ENCODE measurements around the gene CERKL. TPM values are rescaled to one million over a fixed set of nuclear protein-coding genes. Genes with fewer than 3 reads are reported as not detected.
A peak's percentile ranks its signal among the peaks of the same experiment; 100 is the strongest.
"Not testable (repeated sequence)": the region's sequence is repeated elsewhere in the genome, so short reads cannot be mapped to it uniquely, and the experiment has no call there.

Gene CERKL
- polyA plus RNA-seq: 13.0 TPM

- Mint-ChIP-seq H3K27ac (no peak within 1 kb of the TSS), H3K4me3 (peak within 1 kb of the TSS; percentile 72 to 93 (median 89)), H3K4me1 (peaks cover 7 to 14% (median 11%) of the 10 kb centered on the region in 3 donors), H3K36me3 (peaks cover 8% of the 10 kb centered on the region), H3K27me3 (peaks cover 29% of the 10 kb centered on the region), H3K9me3 (peaks cover 0 to 6% (median 0%) of the 10 kb centered on the region in 3 donors)
Observed at GRCh38 chr2:181656450-181657291, at the start of gene CERKL. CERKL (minus strand) TSS chr2:181657105; CDS start chr2:181657006, 99 bp downstream.

DNA sequence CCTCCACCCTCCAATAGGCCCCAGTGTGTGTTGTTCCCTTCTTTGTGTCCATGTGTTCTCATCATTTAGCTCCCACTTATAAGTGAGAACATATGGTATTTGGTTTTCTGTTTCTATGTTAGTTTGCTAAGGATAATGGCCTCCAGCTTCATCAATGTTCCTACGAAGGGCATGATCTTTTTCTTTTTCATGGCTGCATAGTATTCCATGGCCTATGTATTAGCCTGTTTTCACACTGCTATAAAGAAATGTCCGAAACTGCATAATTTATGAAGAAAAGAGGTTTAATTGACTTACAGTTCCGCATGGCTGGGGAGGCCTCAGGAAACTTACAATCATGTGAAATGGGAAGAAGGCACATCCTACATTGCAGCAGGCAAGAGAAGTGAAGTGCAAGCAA is 45.6 kb upstream of the CERKL start:
- H3K9me3 Mint-ChIP-seq, H3K4me3 Mint-ChIP-seq, H3K27ac Mint-ChIP-seq, H3K4me1 Mint-ChIP-seq, H3K27me3 Mint-ChIP-seq, H3K36me3 Mint-ChIP-seq: not testable (repeated sequence)

DNA sequence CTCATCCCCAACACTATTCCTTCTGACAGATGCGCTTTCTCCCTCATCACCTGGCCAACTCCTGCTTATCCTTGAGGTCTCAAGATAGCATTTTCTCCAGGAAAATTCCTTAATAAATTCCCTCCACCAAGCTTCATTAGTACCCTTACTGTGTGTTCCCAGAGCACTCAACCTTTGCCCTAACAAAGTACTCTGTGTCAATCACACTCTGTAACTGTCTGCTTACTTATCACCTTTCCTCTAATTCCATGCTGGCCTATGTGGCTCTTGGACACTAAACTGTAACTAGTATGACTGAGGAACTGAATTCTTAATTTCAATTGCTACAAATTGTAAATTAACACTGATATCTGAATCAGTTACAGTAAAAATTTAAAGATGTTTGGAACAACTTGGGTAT is 41.3 kb upstream of the CERKL start:
- Mint-ChIP-seq H3K27ac (no peak overlapping the region), H3K27me3 (peaks cover 5% of the 10 kb centered on the region), H3K4me1 (peaks cover 0 to 3% (median 3%) of the 10 kb centered on the region in 3 donors), H3K4me3 (no peak overlapping the region), H3K9me3 (peaks cover 1 to 9% (median 4%) of the 10 kb centered on the region in 3 donors), H3K36me3 (peaks cover 2% of the 10 kb centered on the region)

DNA sequence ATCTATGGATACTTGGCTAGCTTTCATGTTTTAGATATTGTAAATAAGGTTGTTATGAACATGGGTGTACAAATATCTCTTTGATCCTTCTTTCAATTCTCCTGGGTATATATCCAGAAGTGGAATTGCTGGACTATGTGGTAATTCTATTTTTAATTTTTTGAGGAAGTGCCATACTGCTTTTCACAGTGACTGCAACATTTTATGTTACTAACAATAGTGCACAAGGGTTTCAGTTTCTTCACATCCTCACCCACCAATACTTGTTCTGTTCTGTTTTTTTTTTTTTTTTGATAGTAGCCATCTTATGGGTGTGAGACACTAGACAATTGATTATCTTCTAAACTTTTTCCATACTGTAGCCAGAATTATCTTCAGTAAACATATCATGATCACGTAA is 40.7 kb upstream of the CERKL start:
- H3K4me3 Mint-ChIP-seq: no peak overlapping the region
- peaks cover 0 to 3% (median 3%) of the 10 kb centered on the region in 3 donors for H3K4me1 Mint-ChIP-seq
- H3K9me3 Mint-ChIP-seq: peaks cover 0 to 3% (median 0%) of the 10 kb centered on the region in 3 donors
- H3K27me3 Mint-ChIP-seq: peaks cover 5% of the 10 kb centered on the region
- H3K27ac Mint-ChIP-seq: no peak overlapping the region
- H3K36me3 Mint-ChIP-seq: peaks cover 2% of the 10 kb centered on the region

- Mint-ChIP-seq H3K27ac (no peak overlapping the region), H3K27me3 (peaks cover 5% of the 10 kb centered on the region), H3K4me1 (peaks cover 0 to 3% (median 3%) of the 10 kb centered on the region in 3 donors), H3K36me3 (peaks cover 2% of the 10 kb centered on the region), H3K9me3 (no peaks in the 10 kb centered on the region), H3K4me3 (no peak overlapping the region)
Observed at GRCh38 chr2:181697126-181697525, 40.2 kb upstream of the CERKL start.

GRCh38 chr2:181694271-181694670 is 37.4 kb upstream of the CERKL start:
- Mint-ChIP-seq H3K27ac (no peak overlapping the region), H3K4me1 (peaks cover 0 to 3% (median 3%) of the 10 kb centered on the region in 3 donors), H3K27me3 (peaks cover 9% of the 10 kb centered on the region), H3K9me3 (no peaks in the 10 kb centered on the region), H3K36me3 (peaks cover 2% of the 10 kb centered on the region), H3K4me3 (no peak overlapping the region)

DNA sequence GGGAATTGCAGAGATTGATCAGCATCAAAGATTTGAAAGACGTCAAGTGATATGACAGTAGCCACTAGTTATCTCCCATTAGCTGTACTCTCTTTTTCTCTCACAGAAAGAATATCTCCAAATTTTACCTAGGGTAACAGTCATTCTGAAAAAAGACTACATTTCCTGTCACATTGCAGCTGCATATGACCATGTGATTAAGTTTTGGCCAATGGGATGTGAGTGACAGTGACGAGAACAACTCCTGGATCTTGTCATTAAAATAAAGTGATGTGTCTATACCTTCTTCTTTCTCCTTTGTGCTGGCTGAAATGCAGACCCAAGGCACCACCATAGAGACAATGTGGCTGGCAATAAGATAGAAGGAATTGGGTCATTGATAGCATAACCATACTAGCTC is 34.0 kb upstream of the CERKL start:
- peaks cover 2 to 14% (median 5%) of the 10 kb centered on the region in 3 donors for H3K4me1 Mint-ChIP-seq
- H3K27ac Mint-ChIP-seq: no peak overlapping the region
- H3K36me3 Mint-ChIP-seq: no peaks in the 10 kb centered on the region
- peaks cover 26% of the 10 kb centered on the region for H3K27me3 Mint-ChIP-seq
- H3K4me3 Mint-ChIP-seq: no peak overlapping the region
- no peaks in the 10 kb centered on the region for H3K9me3 Mint-ChIP-seq

GRCh38 chr2:181686576-181687185 is 29.8 kb upstream of the CERKL start:
- peaks cover 2% of the 10 kb centered on the region for H3K36me3 Mint-ChIP-seq
- H3K27ac Mint-ChIP-seq: peak overlapping the region in 2 of 3 donors; percentile 56 to 91
- peak overlapping the region in 2 of 4 donors; percentile 1 to 24 for H3K4me3 Mint-ChIP-seq
- peaks cover 0 to 3% (median 3%) of the 10 kb centered on the region in 3 donors for H3K9me3 Mint-ChIP-seq
- peaks cover 19 to 31% (median 27%) of the 10 kb centered on the region in 3 donors for H3K4me1 Mint-ChIP-seq
- H3K27me3 Mint-ChIP-seq: peaks cover 57% of the 10 kb centered on the region

GRCh38 chr2:181685150-181685688 is 28.3 kb upstream of the CERKL start:
- Mint-ChIP-seq H3K4me1 (peaks cover 24 to 38% (median 34%) of the 10 kb centered on the region in 3 donors), H3K27ac (peak overlapping the region in 1 of 3 donors; percentile 81), H3K27me3 (peaks cover 71% of the 10 kb centered on the region), H3K36me3 (peaks cover 2% of the 10 kb centered on the region), H3K9me3 (peaks cover 0 to 3% (median 3%) of the 10 kb centered on the region in 3 donors), H3K4me3 (peak overlapping the region in 2 of 4 donors; percentile 28 to 81)

- H3K27me3 Mint-ChIP-seq: peaks cover 76% of the 10 kb centered on the region
- H3K4me1 Mint-ChIP-seq: peaks cover 24 to 44% (median 36%) of the 10 kb centered on the region in 3 donors
- H3K27ac Mint-ChIP-seq: peak overlapping the region in 2 of 3 donors; percentile 0 to 86
- H3K36me3 Mint-ChIP-seq: peaks cover 2% of the 10 kb centered on the region
- H3K4me3 Mint-ChIP-seq: peak overlapping the region in 2 of 4 donors; percentile 9 to 30
- peaks cover 0 to 3% (median 3%) of the 10 kb centered on the region in 3 donors for H3K9me3 Mint-ChIP-seq
Observed at GRCh38 chr2:181684454-181685149, 27.7 kb upstream of the CERKL start.

DNA sequence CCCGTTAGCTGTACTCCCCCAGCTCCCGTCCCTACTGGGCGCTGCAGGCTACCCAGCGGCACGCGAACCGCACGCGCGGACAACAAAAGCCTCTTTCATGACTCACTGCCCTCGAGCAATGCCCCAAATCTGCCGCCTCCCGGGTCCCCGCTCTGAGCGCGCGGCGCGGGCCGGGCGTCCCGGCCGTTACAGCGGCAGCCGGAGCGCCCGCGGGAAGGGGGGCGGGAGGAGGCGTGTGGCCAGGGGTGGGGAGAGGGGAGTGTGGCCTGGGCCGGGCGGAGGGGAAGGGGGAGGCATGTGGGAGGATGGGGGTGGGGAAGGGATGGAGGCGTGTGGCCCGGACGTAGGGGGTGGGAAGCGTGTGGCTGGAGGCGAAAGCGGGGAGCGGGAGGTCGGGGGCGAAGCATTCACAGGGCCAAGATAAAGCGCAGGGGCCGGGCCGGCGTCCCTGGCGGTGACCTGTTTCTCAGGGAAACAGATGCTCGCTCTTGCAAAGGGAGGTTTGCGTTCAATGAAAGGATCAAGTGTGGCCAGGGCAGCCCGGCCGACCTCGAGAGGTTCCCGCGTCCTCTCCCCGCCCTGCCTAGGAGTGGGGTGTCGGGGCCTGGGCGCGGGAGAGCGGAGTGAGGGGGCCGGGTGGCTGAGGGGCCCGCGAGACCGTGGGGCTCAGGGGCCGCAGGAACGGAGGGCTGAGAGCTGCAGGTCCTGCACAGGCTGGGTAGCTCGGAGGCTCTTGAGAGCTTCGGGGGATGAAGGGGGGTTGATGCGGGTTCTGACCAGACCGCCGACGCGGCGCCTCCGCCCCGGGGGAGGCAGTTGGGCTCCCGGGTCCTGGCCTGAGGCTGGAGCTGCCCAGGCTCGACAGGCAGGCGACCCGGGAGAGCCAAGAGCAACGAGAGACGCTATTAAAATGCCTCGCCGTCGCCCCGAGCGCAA is 26.9 kb upstream of the CERKL start:
- H3K27me3 Mint-ChIP-seq: peaks cover 77% of the 10 kb centered on the region

DNA sequence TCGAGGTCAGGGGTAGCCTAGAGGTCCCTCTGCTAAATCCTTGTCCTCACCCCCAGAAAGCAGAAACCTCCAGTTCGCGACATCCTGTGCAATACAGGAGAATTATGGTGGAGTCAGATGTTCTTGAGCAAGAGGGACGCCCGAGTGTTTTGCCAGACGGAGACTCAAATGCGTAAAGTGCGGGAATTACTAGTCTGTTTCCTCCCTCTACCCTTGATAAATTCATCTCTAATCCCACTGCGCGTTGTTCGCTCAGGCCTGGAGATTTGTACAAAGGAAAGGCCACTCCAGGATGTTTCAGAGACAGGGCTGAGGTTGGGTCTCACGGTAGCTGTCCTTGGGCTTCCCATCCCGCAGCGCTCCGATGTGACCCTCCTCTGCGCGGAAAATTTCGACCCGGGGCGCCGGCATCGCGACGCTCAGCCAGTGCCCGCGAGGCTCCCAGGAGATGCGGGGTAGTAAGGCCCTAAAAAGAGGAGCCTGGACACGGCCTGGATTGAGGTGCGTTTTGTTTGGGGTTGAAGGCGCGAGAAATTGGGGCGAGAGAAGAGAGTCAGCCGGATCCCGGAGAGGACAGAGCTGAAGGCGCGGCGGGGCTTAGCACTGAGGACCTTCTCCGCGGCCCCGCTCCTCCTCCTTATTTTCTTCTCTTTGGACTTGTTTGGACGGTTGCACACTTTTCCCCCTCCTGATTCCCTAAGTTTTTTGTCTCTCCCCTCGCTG is 26.1 kb upstream of the CERKL start:
- peaks cover 2% of the 10 kb centered on the region for H3K36me3 Mint-ChIP-seq
- peaks cover 26 to 53% (median 37%) of the 10 kb centered on the region in 3 donors for H3K4me1 Mint-ChIP-seq
- H3K27ac Mint-ChIP-seq: peak overlapping the region; percentile 68 to 89 (median 87)
- peaks cover 81% of the 10 kb centered on the region for H3K27me3 Mint-ChIP-seq
- peaks cover 0 to 10% (median 3%) of the 10 kb centered on the region in 3 donors for H3K9me3 Mint-ChIP-seq
- peak overlapping the region; percentile 50 to 88 (median 69) for H3K4me3 Mint-ChIP-seq

More for the DNA sequence above, 26.9 kb upstream of the CERKL start:
- peaks cover 0 to 3% (median 3%) of the 10 kb centered on the region in 3 donors for H3K9me3 Mint-ChIP-seq
- H3K4me3 Mint-ChIP-seq: peak overlapping the region; percentile 50 to 88 (median 61)
- peak overlapping the region; percentile 0 to 86 (median 49) for H3K27ac Mint-ChIP-seq
- H3K36me3 Mint-ChIP-seq: peaks cover 2% of the 10 kb centered on the region
- peaks cover 24 to 49% (median 37%) of the 10 kb centered on the region in 3 donors for H3K4me1 Mint-ChIP-seq
